ENCODE data around the gene KIF11. TPM values are rescaled to one million over a fixed set of nuclear protein-coding genes. Genes with fewer than 3 reads are reported as not detected.

Gene KIF11
- total RNA-seq, 2 donors from 2014 or later = 51.4 to 56.7 TPM

- DNase-seq (no peak), ATAC-seq (replicated peaks in 1 of 2) (no peak)
- H3K27ac Mint-ChIP-seq = no peak overlapping the region
- peak overlapping the region; percentile 74 to 89 for H3K4me3 Mint-ChIP-seq
- H3K27me3 Mint-ChIP-seq (ENCODE audit: low read depth) = peaks cover 73% of the 10 kb centered on the region
- H3K9me3 Mint-ChIP-seq = no peaks in the 10 kb centered on the region
- H3K36me3 Mint-ChIP-seq (ENCODE audit: insufficient read depth in 2 of 2) = no peaks in the 10 kb centered on the region
- peaks cover 22% of the 10 kb centered on the region for H3K4me1 Mint-ChIP-seq (ENCODE audit: low read depth)
These were observed 99.2 kb downstream of the KIF11 start for GRCh38 chr10:92692080-92692671.

- peak overlapping the region; percentile 74 to 89 for H3K4me3 Mint-ChIP-seq
- peaks cover 73% of the 10 kb centered on the region for H3K27me3 Mint-ChIP-seq (ENCODE audit: low read depth)
- DNase-seq (no peak), ATAC-seq (replicated peaks in 1 of 2) (no peak)
- no peaks in the 10 kb centered on the region for H3K9me3 Mint-ChIP-seq
- H3K36me3 Mint-ChIP-seq (ENCODE audit: insufficient read depth in 2 of 2) = no peaks in the 10 kb centered on the region
- no peak overlapping the region for H3K27ac Mint-ChIP-seq
- H3K4me1 Mint-ChIP-seq (ENCODE audit: low read depth) = peaks cover 24% of the 10 kb centered on the region
These were observed 100.0 kb downstream of the KIF11 start for GRCh38 chr10:92692697-92693533.

GRCh38 chr10:92693534-92693893 lies 100.6 kb downstream of the KIF11 start:
- no peak for DNase-seq
- Mint-ChIP-seq H3K36me3 (ENCODE audit: insufficient read depth in 2 of 2) (no peaks in the 10 kb centered on the region), H3K27ac (no peak overlapping the region), H3K4me1 (ENCODE audit: low read depth) (peaks cover 30% of the 10 kb centered on the region), H3K27me3 (ENCODE audit: low read depth) (peaks cover 73% of the 10 kb centered on the region), H3K9me3 (no peaks in the 10 kb centered on the region), H3K4me3 (no peak overlapping the region)
- ATAC-seq (replicated peaks in 1 of 2) = no peak

GRCh38 chr10:92695679-92696605 lies 103.0 kb downstream of the KIF11 start:
- Mint-ChIP-seq H3K36me3 (ENCODE audit: insufficient read depth in 2 of 2) (no peaks in the 10 kb centered on the region), H3K9me3 (no peaks in the 10 kb centered on the region), H3K4me1 (ENCODE audit: low read depth) (peaks cover 35% of the 10 kb centered on the region), H3K27me3 (ENCODE audit: low read depth) (peaks cover 87% of the 10 kb centered on the region), H3K27ac (no peak overlapping the region), H3K4me3 (no peak overlapping the region)
- DNase-seq (no peak), ATAC-seq (replicated peaks in 1 of 2) (no peak)

- H3K27ac Mint-ChIP-seq = no peak overlapping the region
- H3K27me3 Mint-ChIP-seq (ENCODE audit: low read depth) = peaks cover 87% of the 10 kb centered on the region
- no peaks in the 10 kb centered on the region for H3K36me3 Mint-ChIP-seq (ENCODE audit: insufficient read depth in 2 of 2)
- ATAC-seq (replicated peaks in 1 of 2) (no peak), DNase-seq (no peak)
- no peaks in the 10 kb centered on the region for H3K9me3 Mint-ChIP-seq
- no peak overlapping the region for H3K4me3 Mint-ChIP-seq
- H3K4me1 Mint-ChIP-seq (ENCODE audit: low read depth) = peaks cover 27% of the 10 kb centered on the region
These were observed 103.9 kb downstream of the KIF11 start for GRCh38 chr10:92696606-92697383.

- Mint-ChIP-seq H3K27ac (no peak overlapping the region), H3K27me3 (ENCODE audit: low read depth) (peaks cover 84% of the 10 kb centered on the region), H3K4me3 (peak overlapping the region; percentile 25 to 36), H3K9me3 (no peaks in the 10 kb centered on the region), H3K36me3 (ENCODE audit: insufficient read depth in 2 of 2) (no peaks in the 10 kb centered on the region), H3K4me1 (ENCODE audit: low read depth) (peaks cover 21% of the 10 kb centered on the region)
- DNase-seq (no peak), ATAC-seq (replicated peaks in 1 of 2) (peak in 1 of 2 donors; percentile 24)
These were observed 105.0 kb downstream of the KIF11 start for GRCh38 chr10:92697663-92698511.

- Mint-ChIP-seq H3K36me3 (ENCODE audit: insufficient read depth in 2 of 2) (no peaks in the 10 kb centered on the region), H3K27ac (no peak overlapping the region), H3K9me3 (no peaks in the 10 kb centered on the region), H3K4me1 (ENCODE audit: low read depth) (peaks cover 21% of the 10 kb centered on the region), H3K27me3 (ENCODE audit: low read depth) (peaks cover 85% of the 10 kb centered on the region), H3K4me3 (peak overlapping the region; percentile 72 to 84)
- no peak for DNase-seq
- no peak for ATAC-seq (replicated peaks in 1 of 2)
These were observed 106.2 kb downstream of the KIF11 start for GRCh38 chr10:92699193-92699517.

- H3K4me1 Mint-ChIP-seq (ENCODE audit: low read depth) = peaks cover 21% of the 10 kb centered on the region
- H3K4me3 Mint-ChIP-seq = peak overlapping the region; percentile 72 to 84
- peak; percentile 33 to 41 for DNase-seq
- ATAC-seq (replicated peaks in 1 of 2) = peak; percentile 74 to 81
- peaks cover 79% of the 10 kb centered on the region for H3K27me3 Mint-ChIP-seq (ENCODE audit: low read depth)
- H3K36me3 Mint-ChIP-seq (ENCODE audit: insufficient read depth in 2 of 2) = no peaks in the 10 kb centered on the region
- H3K27ac Mint-ChIP-seq = no peak overlapping the region
- H3K9me3 Mint-ChIP-seq = no peaks in the 10 kb centered on the region
These were observed 106.8 kb downstream of the KIF11 start for GRCh38 chr10:92699518-92700381.

- Mint-ChIP-seq H3K27ac (no peak overlapping the region), H3K36me3 (ENCODE audit: insufficient read depth in 2 of 2) (no peaks in the 10 kb centered on the region), H3K27me3 (ENCODE audit: low read depth) (peaks cover 63% of the 10 kb centered on the region), H3K4me1 (ENCODE audit: low read depth) (peaks cover 21% of the 10 kb centered on the region), H3K4me3 (no peak overlapping the region), H3K9me3 (no peaks in the 10 kb centered on the region)
- DNase-seq (no peak), ATAC-seq (replicated peaks in 1 of 2) (no peak)
These were observed 109.5 kb downstream of the KIF11 start for GRCh38 chr10:92702301-92702916.
